ENCODE measurements around the gene STRN3.

Gene STRN3

DNA sequence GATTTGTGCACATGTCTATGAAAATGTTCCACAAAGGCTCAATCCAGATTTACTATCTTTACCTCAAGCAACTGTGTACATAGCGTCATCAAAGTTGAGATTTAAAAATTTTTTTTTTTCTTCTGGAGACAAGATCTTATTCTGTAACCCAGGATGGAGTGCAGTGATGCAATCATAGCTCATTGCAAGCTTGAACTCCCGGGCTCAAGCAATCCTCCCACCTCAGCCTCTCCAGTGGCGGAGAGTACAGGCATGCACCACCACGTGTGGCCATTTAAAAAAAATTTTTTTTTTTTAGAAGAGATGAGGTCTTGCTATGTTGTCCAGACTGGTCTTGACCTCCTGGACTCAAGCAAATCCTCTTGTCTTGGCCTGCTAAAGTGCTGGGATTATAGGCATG, 149.5 kb downstream of the STRN3 start:
- TF ChIP-seq PPARA (CRISPR knock-in tag; IDR thresholded peaks at IDR 0.05; ENCODE audit: borderline replicate concordance) (no peak), TOX (CRISPR knock-in tag; IDR thresholded peaks at IDR 0.05; ENCODE audit: borderline replicate concordance) (no peak), ISL1 (CRISPR knock-in tag; IDR thresholded peaks at IDR 0.05) (no peak), ZNF70 (CRISPR knock-in tag; IDR thresholded peaks at IDR 0.05) (no peak), ZFP3 (CRISPR knock-in tag; IDR thresholded peaks at IDR 0.05) (no peak), ZFP30 (CRISPR knock-in tag; IDR thresholded peaks at IDR 0.05) (no peak), ESRRG (CRISPR knock-in tag; IDR thresholded peaks at IDR 0.05) (no peak), TCF4 (CRISPR knock-in tag; IDR thresholded peaks at IDR 0.05; ENCODE audit: borderline replicate concordance) (no peak), OSR1 (CRISPR knock-in tag; IDR thresholded peaks at IDR 0.05) (no peak)
- TF ChIP-seq, protein P1, sequence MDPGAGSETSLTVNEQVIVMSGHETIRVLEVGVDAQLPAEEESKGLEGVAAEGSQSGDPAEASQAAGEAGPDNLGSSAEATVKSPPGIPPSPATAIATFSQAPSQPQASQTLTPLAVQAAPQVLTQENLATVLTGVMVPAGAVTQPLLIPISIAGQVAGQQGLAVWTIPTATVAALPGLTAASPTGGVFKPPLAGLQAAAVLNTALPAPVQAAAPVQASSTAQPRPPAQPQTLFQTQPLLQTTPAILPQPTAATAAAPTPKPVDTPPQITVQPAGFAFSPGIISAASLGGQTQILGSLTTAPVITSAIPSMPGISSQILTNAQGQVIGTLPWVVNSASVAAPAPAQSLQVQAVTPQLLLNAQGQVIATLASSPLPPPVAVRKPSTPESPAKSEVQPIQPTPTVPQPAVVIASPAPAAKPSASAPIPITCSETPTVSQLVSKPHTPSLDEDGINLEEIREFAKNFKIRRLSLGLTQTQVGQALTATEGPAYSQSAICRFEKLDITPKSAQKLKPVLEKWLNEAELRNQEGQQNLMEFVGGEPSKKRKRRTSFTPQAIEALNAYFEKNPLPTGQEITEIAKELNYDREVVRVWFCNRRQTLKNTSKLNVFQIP (CRISPR knock-in tag; IDR thresholded peaks at IDR 0.05; ENCODE audit: borderline replicate concordance, low read depth): no peak
- TF ChIP-seq, protein P2, sequence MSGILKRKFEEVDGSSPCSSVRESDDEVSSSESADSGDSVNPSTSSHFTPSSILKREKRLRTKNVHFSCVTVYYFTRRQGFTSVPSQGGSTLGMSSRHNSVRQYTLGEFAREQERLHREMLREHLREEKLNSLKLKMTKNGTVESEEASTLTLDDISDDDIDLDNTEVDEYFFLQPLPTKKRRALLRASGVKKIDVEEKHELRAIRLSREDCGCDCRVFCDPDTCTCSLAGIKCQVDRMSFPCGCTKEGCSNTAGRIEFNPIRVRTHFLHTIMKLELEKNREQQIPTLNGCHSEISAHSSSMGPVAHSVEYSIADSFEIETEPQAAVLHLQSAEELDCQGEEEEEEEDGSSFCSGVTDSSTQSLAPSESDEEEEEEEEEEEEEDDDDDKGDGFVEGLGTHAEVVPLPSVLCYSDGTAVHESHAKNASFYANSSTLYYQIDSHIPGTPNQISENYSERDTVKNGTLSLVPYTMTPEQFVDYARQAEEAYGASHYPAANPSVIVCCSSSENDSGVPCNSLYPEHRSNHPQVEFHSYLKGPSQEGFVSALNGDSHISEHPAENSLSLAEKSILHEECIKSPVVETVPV (CRISPR knock-in tag; IDR thresholded peaks at IDR 0.05): no peak
- ATAC-seq: no peak

DNA sequence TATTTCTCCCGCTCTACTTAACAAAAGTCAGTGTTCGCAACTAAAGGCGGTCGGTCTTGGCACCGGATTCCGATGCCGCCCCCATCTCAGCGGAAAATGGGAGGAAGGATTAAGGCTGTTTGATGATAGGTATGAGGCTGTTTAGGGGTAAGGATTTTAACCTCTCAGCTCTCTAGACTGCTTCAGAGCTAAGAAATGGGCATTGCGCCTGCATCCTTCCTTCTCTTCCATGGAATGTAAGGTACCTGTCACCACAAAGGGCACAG, 150.5 kb downstream of the STRN3 start:
- TF ChIP-seq ZNF8 (CRISPR knock-in tag; IDR thresholded peaks at IDR 0.05) (no peak), ZC3H10 (CRISPR knock-in tag; IDR thresholded peaks at IDR 0.05) (no peak), TCF4 (CRISPR knock-in tag; IDR thresholded peaks at IDR 0.05; ENCODE audit: borderline replicate concordance) (no peak), ISL1 (CRISPR knock-in tag; IDR thresholded peaks at IDR 0.05) (no peak), SNAI2 (CRISPR knock-in tag; IDR thresholded peaks at IDR 0.05) (no peak), ZNF565 (CRISPR knock-in tag; conservative IDR thresholded peaks at IDR 0.05; ENCODE audit: low read depth) (no peak), RARB (CRISPR knock-in tag; IDR thresholded peaks at IDR 0.05) (no peak), TOX (CRISPR knock-in tag; IDR thresholded peaks at IDR 0.05; ENCODE audit: borderline replicate concordance) (no peak), ZFP30 (CRISPR knock-in tag; IDR thresholded peaks at IDR 0.05) (no peak), ZNF70 (CRISPR knock-in tag; IDR thresholded peaks at IDR 0.05) (no peak), CSDC2 (CRISPR knock-in tag; IDR thresholded peaks at IDR 0.05) (no peak), ZFP3 (CRISPR knock-in tag; IDR thresholded peaks at IDR 0.05) (no peak), PPARA (CRISPR knock-in tag; IDR thresholded peaks at IDR 0.05; ENCODE audit: borderline replicate concordance) (no peak), ARNTL (CRISPR knock-in tag; IDR thresholded peaks at IDR 0.05; ENCODE audit: borderline replicate concordance, low read depth) (no peak), OSR1 (CRISPR knock-in tag; IDR thresholded peaks at IDR 0.05) (no peak), ESRRG (CRISPR knock-in tag; IDR thresholded peaks at IDR 0.05) (no peak), GLIS3 (CRISPR knock-in tag; IDR thresholded peaks at IDR 0.05) (no peak)
- TF ChIP-seq, protein P3, sequence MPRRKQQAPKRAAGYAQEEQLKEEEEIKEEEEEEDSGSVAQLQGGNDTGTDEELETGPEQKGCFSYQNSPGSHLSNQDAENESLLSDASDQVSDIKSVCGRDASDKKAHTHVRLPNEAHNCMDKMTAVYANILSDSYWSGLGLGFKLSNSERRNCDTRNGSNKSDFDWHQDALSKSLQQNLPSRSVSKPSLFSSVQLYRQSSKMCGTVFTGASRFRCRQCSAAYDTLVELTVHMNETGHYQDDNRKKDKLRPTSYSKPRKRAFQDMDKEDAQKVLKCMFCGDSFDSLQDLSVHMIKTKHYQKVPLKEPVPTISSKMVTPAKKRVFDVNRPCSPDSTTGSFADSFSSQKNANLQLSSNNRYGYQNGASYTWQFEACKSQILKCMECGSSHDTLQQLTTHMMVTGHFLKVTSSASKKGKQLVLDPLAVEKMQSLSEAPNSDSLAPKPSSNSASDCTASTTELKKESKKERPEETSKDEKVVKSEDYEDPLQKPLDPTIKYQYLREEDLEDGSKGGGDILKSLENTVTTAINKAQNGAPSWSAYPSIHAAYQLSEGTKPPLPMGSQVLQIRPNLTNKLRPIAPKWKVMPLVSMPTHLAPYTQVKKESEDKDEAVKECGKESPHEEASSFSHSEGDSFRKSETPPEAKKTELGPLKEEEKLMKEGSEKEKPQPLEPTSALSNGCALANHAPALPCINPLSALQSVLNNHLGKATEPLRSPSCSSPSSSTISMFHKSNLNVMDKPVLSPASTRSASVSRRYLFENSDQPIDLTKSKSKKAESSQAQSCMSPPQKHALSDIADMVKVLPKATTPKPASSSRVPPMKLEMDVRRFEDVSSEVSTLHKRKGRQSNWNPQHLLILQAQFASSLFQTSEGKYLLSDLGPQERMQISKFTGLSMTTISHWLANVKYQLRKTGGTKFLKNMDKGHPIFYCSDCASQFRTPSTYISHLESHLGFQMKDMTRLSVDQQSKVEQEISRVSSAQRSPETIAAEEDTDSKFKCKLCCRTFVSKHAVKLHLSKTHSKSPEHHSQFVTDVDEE (CRISPR knock-in tag; IDR thresholded peaks at IDR 0.05): no peak
- TF ChIP-seq, protein P4, sequence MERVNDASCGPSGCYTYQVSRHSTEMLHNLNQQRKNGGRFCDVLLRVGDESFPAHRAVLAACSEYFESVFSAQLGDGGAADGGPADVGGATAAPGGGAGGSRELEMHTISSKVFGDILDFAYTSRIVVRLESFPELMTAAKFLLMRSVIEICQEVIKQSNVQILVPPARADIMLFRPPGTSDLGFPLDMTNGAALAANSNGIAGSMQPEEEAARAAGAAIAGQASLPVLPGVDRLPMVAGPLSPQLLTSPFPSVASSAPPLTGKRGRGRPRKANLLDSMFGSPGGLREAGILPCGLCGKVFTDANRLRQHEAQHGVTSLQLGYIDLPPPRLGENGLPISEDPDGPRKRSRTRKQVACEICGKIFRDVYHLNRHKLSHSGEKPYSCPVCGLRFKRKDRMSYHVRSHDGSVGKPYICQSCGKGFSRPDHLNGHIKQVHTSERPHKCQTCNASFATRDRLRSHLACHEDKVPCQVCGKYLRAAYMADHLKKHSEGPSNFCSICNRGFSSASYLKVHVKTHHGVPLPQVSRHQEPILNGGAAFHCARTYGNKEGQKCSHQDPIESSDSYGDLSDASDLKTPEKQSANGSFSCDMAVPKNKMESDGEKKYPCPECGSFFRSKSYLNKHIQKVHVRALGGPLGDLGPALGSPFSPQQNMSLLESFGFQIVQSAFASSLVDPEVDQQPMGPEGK (CRISPR knock-in tag; IDR thresholded peaks at IDR 0.05; ENCODE audit: borderline replicate concordance): no peak
- TF ChIP-seq, protein P1 (CRISPR knock-in tag; IDR thresholded peaks at IDR 0.05; ENCODE audit: borderline replicate concordance, low read depth): no peak
- ATAC-seq: no peak

All from SK-N-SH treated with all-trans-retinoic acid at 6 μM for 48 hours (cell line).